GM12874 (cell line): Measurements from ENCODE around the gene TALDO1.

Experiments used
- TF ChIP-seq, protein P1 (sequence below): IDR thresholded peaks from 2 replicates; pipeline ENCODE4 v1.5.1; 2011; ENCODE audit warnings: low read depth, mild to moderate bottlenecking, control low read depth, low read length, moderate library complexity; ENCODE audit not compliant: insufficient read depth

Gene TALDO1

DNA sequence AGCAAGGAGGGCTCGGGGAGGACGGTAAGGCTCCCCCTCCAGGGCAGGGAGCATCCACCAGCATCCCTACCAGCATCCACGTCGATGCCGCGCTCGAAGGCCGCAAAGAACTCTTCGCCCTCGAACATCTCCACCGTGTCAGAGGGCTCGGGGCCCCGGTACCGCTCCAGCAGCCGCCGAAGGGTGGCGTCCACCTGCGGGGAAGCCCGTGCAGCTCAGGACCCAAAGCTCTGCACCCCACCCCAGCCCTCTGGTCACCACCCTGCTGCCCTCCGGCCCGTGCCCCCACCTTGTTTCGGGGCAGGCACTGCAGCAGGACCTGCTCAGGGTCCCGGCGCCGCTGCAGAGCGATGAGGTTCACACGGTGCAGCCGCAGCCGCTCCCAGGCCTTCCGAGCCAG, 53.2 kb downstream of the TALDO1 start:
- TF ChIP-seq, protein P1, sequence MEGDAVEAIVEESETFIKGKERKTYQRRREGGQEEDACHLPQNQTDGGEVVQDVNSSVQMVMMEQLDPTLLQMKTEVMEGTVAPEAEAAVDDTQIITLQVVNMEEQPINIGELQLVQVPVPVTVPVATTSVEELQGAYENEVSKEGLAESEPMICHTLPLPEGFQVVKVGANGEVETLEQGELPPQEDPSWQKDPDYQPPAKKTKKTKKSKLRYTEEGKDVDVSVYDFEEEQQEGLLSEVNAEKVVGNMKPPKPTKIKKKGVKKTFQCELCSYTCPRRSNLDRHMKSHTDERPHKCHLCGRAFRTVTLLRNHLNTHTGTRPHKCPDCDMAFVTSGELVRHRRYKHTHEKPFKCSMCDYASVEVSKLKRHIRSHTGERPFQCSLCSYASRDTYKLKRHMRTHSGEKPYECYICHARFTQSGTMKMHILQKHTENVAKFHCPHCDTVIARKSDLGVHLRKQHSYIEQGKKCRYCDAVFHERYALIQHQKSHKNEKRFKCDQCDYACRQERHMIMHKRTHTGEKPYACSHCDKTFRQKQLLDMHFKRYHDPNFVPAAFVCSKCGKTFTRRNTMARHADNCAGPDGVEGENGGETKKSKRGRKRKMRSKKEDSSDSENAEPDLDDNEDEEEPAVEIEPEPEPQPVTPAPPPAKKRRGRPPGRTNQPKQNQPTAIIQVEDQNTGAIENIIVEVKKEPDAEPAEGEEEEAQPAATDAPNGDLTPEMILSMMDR: no peak

DNA sequence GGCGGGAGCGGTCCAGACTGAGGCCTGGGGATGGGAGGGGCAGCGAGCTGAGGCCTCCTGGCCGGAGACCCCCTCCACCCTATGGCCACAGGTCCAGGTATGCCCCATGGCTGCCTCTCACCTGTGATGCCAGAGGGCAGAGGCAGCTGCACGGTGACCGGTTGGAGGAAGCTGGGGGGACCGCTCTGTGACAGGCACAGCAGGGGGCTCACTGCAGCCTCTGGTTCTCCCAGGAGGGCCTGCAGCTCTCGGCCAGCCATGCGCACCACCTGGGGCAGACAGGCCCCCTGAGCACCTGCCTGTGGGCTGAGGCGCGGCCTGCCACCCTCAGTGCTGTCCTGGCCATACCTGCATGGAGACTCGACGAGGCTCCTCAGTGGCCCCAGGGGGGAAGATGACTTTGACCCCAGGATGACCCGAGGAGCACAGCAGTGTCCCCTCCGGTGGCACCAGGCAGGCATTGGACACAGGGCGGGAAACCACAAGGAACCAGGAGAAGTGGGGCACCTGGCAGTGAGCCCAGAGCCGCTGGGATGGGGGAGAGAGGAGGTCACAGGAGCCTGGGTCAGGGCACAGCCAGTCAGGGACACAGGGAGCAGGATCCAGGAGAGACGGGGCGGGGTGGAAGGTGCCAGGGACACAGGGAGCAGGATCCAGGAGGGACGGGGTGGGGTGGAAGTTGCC, 54.0 kb downstream of the TALDO1 start:
- TF ChIP-seq, protein P1: no peak

DNA sequence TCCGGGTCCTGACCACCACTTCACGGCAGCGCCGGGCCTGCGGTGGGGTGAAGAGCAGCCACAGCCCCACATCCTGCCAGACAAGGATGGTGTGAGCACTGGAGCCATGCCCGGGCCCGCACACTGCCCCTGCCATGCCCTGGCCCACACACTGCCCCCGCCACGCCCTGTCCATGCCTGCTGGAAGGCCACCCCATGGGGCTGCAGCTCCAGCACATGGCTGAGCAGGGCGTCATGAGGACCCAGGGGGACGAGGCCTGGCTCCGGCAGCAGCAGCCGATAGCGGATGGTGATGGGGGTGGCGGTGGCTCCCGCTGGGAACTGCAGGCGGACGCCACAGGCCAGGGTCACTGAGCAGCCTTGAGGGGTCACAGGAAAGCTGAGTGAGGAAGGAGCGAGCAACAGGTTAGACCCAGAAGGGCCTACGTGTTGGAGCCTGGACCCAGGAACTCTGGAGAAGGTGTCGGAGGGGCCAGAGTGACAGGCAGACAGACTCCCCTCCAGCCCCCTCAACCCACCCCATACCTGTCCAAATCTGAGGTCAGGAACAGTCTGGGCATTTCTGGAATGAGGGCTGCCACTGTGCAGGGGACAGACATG, 54.9 kb downstream of the TALDO1 start:
- TF ChIP-seq, protein P1: no peak

DNA sequence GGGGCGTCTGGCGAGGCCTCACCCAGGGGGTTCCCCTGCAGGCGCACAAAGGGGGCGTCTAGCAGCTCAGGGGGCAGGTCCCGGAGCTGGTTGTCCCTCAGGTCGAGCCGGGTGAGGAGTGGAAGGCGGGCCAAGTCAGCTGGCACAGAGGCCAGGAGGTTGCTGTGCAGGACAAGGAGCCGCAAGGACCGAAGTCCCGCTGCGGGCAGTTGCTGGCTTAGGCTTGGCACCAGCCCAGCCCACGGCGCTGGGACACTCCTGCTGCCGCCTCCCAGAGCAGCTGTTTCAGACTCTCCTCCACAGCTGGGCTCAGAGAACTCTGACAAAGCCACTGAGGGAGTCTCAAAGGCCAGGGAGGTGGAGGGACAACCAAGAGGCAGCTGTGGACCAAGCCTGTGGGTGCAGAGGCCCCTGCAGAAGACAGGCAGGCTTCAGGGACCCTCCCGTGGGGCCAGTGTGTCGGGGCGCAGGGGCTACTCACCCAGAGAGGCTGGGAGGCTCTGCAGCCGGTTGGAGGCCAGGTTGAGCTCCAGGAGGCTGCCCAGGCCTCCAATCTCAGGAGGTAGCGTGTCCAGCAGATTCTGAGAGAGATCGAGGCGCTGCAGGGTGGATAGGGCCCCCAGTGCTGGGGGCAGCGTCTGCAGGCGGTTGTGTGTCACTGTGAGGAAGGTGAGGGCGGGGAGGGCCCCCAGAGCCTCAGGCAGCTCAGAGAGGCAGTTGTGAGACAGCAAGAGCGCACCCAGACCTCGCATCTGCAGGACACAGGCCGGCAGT, 55.6 kb downstream of the TALDO1 start:
- TF ChIP-seq, protein P1: no peak

DNA sequence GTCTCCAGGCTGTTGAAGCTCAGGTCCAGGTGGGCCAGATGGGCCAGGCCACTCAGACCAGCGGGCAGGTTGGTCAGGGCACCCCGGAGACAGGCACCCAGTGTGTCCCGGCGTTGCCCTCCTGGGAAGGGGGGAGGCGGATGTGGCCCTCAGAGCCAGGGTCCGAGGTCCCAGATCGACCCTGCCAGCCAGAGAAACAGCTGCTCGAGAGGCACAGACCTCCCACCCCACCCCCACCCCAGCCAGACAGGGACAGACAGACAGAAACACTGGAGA, 56.1 kb downstream of the TALDO1 start:
- TF ChIP-seq, protein P1: no peak

DNA sequence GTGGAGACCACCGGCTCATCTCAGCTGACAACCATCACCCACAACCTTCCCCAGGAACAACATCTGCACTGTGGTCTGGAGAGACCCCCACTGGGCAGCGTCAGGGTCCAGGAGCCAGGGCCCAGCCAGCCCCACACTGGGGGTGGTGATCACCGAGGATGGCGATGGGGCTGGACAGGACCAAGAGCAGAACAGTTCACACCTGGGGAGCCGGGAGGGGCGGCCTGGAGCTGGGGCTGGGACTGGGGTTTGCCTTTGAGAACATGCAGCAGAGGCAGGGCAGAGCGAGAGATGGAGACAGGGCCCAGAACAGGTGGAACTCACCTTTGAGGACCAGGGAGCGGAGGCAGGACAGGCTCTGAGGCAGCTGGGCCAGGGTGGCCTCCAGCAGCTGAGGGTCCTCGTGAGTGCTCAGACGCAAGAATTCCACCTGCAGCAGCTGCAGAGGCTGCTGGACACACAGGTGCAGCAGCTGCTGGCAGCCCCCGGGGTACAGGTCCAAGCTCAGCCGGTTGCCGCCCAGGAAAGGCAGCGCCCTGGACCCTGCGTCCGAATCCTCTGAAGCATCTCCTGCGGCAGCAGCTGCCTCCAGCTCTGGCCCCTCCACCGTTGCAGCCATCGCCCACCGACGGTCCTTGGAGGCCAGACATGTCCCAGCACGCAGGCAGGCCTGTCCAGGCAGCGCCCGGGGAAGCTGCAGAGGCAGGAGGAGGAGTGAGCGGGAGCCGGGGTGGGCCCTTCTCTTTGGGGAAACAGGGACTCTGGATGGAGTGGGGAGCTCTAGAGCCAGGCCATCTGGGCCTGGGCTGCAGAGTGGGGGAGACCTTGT, 56.7 kb downstream of the TALDO1 start:
- TF ChIP-seq, protein P1: no peak

DNA sequence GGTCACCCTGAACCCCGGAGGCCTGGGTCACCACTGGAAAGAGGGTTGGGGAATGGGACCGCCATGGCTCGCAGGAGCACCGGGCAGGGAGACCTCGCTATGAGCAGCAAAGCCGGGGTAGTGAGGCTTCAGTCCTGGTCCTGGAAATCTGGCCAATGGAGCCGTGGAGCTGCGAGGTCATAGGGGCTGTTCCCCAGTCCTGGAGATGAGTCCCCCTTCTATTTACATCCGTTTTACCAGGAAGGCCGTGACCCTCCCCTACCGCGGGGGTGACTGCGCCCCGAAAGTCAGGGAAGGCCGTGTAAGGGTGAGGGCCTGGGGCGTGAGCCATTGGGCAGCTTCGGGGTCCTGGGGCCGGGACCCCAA, 57.3 kb downstream of the TALDO1 start:
- TF ChIP-seq, protein P1: no peak
